SK-N-MC (cell line): Measurements from ENCODE around the gene PHKG2.

Experiments used
- EZH2 ChIP-seq: fragments of 200-600 bp; sonication (generic); IDR thresholded peaks from one replicate; pipeline ENCODE4 v1.6.1; 2017; ENCODE audit warnings: antibody characterized with exemption
- FOXP2 ChIP-seq: optimal IDR thresholded peaks from 2 replicates; pipeline ENCODE3; 2011; ENCODE audit warnings: mild to moderate bottlenecking, moderate library complexity; ENCODE audit not compliant: insufficient read depth; ENCODE audit errors: extremely low read length, control extremely low read depth
- POLR2AphosphoS5 ChIP-seq: IDR thresholded peaks from 2 replicates; pipeline ENCODE4 v1.6.1; 2012; ENCODE audit warnings: mild to moderate bottlenecking, low read depth, low read length, borderline replicate concordance

- TF ChIP-seq EZH2 = no peak
- no peak for TF ChIP-seq POLR2AphosphoS5
- TF ChIP-seq FOXP2 = no peak
These were observed 10.2 kb upstream of the PHKG2 start for GRCh38 chr16:30737794-30738648.
